ENCODE measurements around the gene SCN2A.

Gene SCN2A

GRCh38 chr2:165239230-165239629, at the start of gene SCN2A:
Gene SCN2A (plus strand): TSS chr2:165239414. CDS start chr2:165295824, 56,410 bp downstream.
- Histone ChIP-seq H2AFZ (ENCODE audit: low read depth) (no peak within 1 kb of the TSS), H3K27ac (no peak within 1 kb of the TSS), H3K4me1 (ENCODE audit: low read depth, poor library complexity, severe bottlenecking) (no peaks in the 10 kb centered on the region), H3K4me3 (IDR thresholded peaks at IDR 0.05; ENCODE audit: insufficient read depth, low read depth, low read length) (no peak within 1 kb of the TSS), H3K9ac (no peak within 1 kb of the TSS), H3K4me2 (no peak within 1 kb of the TSS), H4K20me1 (ENCODE audit: insufficient read depth) (no peaks in the 10 kb centered on the region), H3K27me3 (ENCODE audit: insufficient read depth, low read depth) (no peaks in the 10 kb centered on the region), H3K36me3 (ENCODE audit: insufficient read depth) (no peaks in the 10 kb centered on the region), H3K79me2 (ENCODE audit: insufficient read depth, low read depth) (no peaks in the 10 kb centered on the region)
- TF ChIP-seq CTCF (conservative IDR thresholded peaks at IDR 0.05; ENCODE audit: low read depth, low read length) = peak; percentile 70; the same call in 1 of the 2 replicates

DNA sequence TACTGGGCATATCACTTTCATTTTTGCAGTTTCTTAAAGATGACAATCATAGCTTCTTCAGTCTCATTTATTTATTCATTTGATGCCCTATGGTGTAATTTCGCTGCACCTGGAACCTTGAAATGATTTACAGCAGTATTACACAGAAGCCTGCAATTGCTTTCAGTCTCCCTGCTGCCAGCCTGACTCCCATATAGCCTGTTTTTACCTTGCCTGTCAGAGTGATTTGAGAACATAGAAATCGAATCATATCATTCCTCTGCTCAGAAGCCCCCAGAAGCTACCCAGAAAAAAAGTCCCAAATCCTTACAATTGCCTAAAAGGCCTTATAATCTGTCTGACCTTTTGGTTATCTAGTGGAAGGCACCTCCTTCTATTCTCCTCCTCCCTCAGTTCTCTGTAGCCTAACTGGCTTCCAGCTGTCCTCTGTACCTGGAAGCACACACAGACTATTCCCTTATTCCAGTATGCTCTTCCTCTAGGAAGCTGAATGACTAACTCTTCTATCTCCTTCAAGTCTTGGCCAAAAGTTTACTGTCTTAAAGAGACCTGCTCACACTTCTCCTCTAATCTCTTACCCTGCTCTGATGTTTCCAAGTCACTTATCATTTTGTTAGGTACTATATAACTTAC, 48.0 kb upstream of the SCN2A start:
- no peaks in the 10 kb centered on the region for H4K20me1 ChIP-seq (ENCODE audit: insufficient read depth)
- H3K4me2 ChIP-seq = no peak overlapping the region
- H3K4me1 ChIP-seq (ENCODE audit: low read depth, poor library complexity, severe bottlenecking) = peaks cover 38% of the 10 kb centered on the region
- no peaks in the 10 kb centered on the region for H3K36me3 ChIP-seq (ENCODE audit: insufficient read depth)
- H3K27me3 ChIP-seq (ENCODE audit: insufficient read depth, low read depth) = no peaks in the 10 kb centered on the region
- H3K79me2 ChIP-seq (ENCODE audit: insufficient read depth, low read depth) = no peaks in the 10 kb centered on the region
- no peak overlapping the region for H2AFZ ChIP-seq (ENCODE audit: low read depth)
- H3K9ac ChIP-seq = no peak overlapping the region
- no peak overlapping the region for H3K27ac ChIP-seq
- TF ChIP-seq CTCF (conservative IDR thresholded peaks at IDR 0.05; ENCODE audit: low read depth, low read length) = no peak
- H3K4me3 ChIP-seq (IDR thresholded peaks at IDR 0.05; ENCODE audit: insufficient read depth, low read depth, low read length) = no peak overlapping the region

DNA sequence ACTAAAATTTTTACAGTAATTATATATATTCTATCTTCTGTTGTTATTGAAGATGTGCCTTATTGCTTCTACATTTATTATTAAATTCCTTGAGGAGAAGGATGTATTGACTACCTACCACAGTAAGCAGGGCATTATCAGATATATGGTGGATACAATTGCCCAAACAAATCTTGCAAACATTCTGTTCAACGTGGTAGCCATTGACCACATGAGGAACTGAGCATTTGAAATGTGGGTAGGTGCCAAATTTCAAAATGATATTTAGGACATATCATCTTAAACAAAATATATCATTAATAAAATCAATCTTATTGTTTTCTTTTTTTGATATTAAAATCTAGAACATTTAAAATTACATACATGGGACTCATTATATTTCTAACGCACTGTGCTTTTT, 46.5 kb upstream of the SCN2A start:
- Histone ChIP-seq H3K27ac (no peak overlapping the region), H3K4me1 (ENCODE audit: low read depth, poor library complexity, severe bottlenecking) (peaks cover 38% of the 10 kb centered on the region), H3K9ac (no peak overlapping the region), H2AFZ (ENCODE audit: low read depth) (no peak overlapping the region), H3K79me2 (ENCODE audit: insufficient read depth, low read depth) (no peaks in the 10 kb centered on the region), H3K4me2 (0 out of 2 replicates have a peak overlapping the region, but pooled peaks have one; percentile 2), H4K20me1 (ENCODE audit: insufficient read depth) (no peaks in the 10 kb centered on the region), H3K27me3 (ENCODE audit: insufficient read depth, low read depth) (no peaks in the 10 kb centered on the region), H3K36me3 (ENCODE audit: insufficient read depth) (no peaks in the 10 kb centered on the region), H3K4me3 (IDR thresholded peaks at IDR 0.05; ENCODE audit: insufficient read depth, low read depth, low read length) (no peak overlapping the region)
- TF ChIP-seq CTCF (conservative IDR thresholded peaks at IDR 0.05; ENCODE audit: low read depth, low read length) = no peak

DNA sequence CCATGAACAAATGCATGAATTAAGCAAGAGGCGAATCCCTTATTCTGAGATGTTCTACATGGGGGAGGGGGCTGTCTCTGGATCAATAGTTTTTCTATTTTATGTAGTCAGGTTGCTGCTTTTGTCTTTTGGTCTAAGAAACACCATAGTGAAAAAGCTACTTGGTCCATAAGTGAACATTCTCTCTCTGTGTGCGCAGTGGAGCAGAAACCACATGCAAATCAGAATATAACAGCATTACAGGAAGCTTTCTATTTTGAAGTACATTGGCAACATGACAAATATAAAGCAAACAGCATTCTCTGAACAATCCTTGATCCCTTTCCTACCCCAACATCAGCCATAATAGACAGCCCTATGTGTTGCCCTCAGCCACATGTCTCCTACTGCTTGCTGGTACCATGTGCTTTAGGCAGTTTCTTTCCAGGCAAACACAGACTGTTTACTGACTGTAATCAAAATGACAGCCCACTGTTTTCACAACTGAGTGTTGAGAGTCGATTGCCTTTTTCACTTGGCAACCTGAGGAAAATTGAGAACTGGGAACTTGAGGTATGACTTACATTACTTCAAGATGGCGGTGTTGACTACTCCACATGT, 45.9 kb upstream of the SCN2A start:
- Histone ChIP-seq H3K4me1 (ENCODE audit: low read depth, poor library complexity, severe bottlenecking) (peaks cover 38% of the 10 kb centered on the region), H3K9ac (no peak overlapping the region), H2AFZ (ENCODE audit: low read depth) (peak overlapping the region; percentile 3; the same call in 1 of the 2 replicates), H3K4me3 (IDR thresholded peaks at IDR 0.05; ENCODE audit: insufficient read depth, low read depth, low read length) (no peak overlapping the region), H3K79me2 (ENCODE audit: insufficient read depth, low read depth) (no peaks in the 10 kb centered on the region), H3K27ac (peak overlapping the region; percentile 17), H4K20me1 (ENCODE audit: insufficient read depth) (no peaks in the 10 kb centered on the region), H3K36me3 (ENCODE audit: insufficient read depth) (no peaks in the 10 kb centered on the region), H3K4me2 (0 out of 2 replicates have a peak overlapping the region, but pooled peaks have one; percentile 2), H3K27me3 (ENCODE audit: insufficient read depth, low read depth) (no peaks in the 10 kb centered on the region)
- TF ChIP-seq CTCF (conservative IDR thresholded peaks at IDR 0.05; ENCODE audit: low read depth, low read length) = no peak

Data from KMS-11 (cell line).